Embryonic facial prominence (tissue), 1 donor: ENCODE results near the gene ARHGAP23.
"Not testable (repeated sequence)": the region's sequence is repeated elsewhere in the genome, so short reads cannot be mapped to it uniquely, and the experiment has no call there.

Source experiments
- DNase-seq: peaks from one replicate; pipeline ENCODE4 v3.0.0-alpha.2; 2016; ENCODE audit errors: extremely low spot score

ARHGAP23 gene

DNA sequence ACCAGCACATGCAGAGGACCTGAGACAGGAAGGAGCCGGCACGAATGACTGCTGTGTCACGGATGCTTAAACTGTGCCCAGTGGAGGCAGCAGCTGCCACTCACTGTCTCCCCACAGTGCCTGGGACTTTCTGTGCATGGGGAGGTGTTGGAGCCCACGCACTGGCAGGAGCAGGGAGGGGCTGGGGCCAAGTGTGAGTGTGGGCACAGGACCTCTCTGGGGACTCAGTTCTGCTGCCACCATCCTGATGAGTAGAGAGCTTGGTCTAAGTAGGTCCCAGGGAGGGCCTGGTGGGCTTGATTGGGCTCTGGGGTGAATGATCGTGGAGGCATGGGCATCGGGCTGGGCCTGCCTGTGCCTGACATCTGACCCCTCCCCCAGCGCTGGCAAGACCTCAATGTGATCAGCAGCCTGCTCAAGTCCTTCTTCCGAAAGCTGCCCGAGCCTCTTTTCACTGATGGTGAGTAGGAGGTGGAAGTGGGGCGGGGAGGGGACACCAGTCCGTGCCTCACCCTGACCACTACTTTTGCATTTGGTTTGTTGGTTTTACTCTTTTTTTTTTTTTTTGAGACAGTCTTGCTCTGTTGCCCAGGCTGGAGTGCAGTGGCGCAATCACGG is 57.5 kb downstream of the ARHGAP23 start:
- DNase-seq = not testable (repeated sequence)

DNA sequence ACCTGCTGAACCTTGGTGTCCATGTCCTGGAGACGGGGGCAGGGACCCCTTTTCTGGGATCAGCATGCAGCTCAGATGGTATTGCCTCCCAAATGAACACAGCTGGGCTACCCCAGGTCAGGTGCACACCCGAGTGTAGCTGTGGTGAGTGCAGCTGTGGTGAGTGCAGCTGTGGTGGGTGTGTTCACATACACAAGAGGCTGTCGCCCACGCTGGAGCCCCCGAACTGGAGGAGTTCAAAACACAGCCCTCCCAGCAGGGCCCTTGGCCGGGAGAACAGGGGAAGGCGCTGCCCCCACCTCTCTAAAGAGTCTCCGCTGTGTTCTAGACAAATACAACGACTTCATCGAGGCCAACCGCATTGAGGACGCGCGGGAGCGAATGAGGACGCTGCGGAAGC is 61.5 kb downstream of the ARHGAP23 start:
- DNase-seq = not testable (repeated sequence)

- not testable (repeated sequence) for DNase-seq
These were observed 63.2 kb downstream of the ARHGAP23 start for GRCh38 chr17:38491346-38492066.

DNA sequence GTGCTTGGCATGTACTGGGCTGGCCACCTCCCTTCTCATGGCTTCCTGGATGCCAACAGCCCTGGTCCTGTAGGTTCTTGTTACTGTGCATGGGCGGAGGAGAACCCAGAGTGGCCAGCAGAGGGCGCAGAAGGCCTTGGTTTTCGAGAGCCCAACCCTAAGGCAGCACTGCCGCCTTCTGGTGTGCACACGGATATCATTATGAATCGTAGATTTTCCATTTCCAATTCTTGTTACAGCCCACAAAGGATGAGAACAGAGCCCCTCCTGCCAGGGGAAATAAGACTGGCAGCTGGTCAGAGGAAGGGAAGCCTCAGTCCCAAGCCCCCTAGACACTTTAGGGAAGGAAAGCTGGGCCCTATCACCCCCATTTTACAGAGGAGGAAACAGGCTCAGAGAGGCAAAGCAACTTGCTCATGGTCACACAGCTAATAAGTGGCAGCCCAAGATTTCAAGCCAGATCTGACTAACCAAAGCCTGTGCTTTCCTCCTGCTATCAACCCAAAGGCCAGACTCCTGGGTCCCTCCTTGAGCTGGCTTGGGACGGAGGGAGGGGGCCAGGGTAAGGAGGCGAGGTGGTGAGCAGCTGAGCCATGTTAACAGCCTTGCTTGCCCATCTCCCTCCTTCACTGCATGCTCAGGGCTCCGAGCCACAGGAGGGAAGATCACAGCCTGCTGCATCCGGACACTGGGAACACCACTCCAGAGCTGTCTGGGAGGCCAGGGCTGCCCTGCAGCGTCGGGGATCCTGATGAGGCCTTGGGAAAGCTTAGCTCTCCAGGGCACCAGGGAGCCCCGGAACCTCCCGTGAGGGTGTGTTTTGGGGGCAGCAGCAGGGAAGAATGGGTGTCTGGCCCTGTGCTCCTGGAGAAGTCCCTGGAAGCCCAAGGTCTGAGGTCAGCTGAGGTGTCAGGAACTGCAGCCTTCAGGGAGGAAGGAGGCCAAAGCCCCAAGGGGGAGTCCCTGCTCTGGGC is 64.1 kb downstream of the ARHGAP23 start:
- DNase-seq = peak; percentile 66

DNA sequence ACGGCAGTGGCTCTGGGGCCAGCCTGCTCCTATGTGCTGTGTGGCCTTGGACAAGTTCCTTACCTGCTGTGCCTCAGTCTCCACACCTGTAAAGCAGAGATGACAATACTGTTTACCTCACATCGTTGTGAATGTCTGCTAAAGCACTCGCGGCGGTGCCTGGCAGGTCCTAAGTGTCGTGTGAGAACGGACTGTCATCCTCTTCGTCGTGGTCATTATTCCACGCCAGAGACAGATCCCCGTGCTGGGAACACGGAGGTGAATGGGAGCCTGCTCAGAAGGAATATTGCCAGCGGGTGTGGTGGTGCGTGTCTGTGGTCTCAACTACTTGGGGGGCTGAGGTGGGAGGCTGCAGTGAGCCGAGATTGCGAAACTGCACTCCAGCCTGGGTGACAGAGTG is 65.9 kb downstream of the ARHGAP23 start:
- not testable (repeated sequence) for DNase-seq

GRCh38 chr17:38497656-38498055 is 69.4 kb downstream of the ARHGAP23 start:
- not testable (repeated sequence) for DNase-seq

DNA sequence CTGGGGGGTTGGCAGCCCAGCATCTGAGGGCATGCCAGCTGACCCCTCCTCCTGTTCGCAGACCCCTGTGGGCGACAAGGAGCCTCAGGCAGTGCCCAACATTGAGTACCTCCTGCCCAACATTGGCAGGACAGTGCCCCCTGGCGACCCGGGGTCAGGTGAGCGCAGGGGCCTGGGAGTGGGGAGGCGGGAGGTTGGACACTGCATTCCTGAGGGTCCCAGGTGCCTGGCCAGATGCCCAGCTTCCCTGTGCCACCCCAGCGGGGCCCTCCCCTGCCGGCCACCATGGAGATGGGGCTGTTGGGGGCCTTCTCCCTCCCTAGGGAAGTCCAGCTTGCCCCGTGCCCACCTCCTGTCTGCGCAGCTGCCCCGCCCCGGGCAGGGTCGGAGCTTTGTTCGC is 70.1 kb downstream of the ARHGAP23 start:
- no peak for DNase-seq

GRCh38 chr17:38499230-38499629 is 71.0 kb downstream of the ARHGAP23 start:
- DNase-seq = not testable (repeated sequence)

- not testable (repeated sequence) for DNase-seq
These were observed 73.5 kb downstream of the ARHGAP23 start for GRCh38 chr17:38501718-38502117.

DNA sequence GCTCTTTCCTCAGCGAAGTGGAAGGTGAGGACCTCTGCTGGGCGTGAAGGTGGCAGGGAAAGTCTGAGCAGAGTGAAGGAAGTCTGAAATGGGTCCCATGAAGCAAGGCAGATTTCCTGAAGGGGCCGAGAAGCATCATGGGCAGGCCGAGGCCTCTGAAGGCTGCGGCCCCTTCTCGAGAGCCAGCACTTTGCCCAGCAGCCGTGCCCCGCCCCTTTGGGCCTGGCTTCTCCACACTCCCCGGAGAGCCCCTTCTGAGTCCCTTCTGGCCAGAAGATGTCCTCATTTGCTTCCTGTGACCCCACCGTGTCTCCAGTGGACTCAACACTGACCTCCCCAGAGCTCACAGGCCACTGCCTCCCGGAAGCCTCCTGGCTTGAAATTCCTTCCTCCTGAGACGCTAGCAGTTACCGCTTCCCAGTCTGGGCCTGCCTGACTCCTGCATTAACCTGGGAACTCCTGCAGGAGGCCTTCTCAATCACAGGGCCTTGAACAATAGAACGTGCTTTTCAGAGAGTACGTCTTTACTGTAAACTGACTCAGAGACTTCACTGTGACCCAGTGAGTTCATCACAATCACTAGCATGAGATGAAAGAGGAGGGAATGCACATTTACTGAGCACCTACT is 75.1 kb downstream of the ARHGAP23 start:
- DNase-seq = not testable (repeated sequence)

- no peak for DNase-seq
These were observed 76.0 kb downstream of the ARHGAP23 start for GRCh38 chr17:38504216-38504615.

- DNase-seq = no peak
These were observed 79.2 kb downstream of the ARHGAP23 start for GRCh38 chr17:38507436-38507835.

DNA sequence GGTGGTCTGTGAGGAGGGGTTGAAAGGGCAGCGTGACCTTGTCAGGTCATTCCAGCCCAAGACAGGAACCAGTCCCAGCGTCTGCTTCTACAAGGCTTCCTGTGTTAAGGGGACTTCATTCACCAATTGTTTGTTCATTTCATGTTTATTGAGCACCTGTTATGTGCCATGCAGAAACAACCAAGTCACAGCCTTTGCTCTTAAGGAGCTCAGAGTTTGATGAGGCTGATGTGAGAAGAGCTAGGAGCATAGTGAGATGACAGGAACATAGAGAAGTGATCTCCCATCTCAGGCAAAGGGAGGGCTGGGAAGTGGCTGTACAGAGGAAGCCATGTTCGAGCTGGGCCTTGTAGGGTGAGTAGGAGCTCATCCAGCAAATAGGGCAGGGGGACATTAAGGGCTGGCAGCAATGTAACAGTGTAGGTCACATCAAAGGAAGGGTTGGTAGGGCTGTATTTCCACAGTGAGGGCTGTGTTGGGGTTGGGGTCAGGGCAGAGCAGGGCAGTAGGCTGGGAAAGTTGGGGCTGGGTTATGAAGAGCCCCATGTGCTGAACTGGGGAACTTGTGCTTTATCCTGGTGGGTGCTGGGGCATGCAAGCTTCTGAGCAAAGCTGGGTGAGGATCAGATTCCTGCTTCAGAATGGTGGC is 79.8 kb downstream of the ARHGAP23 start:
- no peak for DNase-seq

- no peak for DNase-seq
These were observed 80.3 kb downstream of the ARHGAP23 start for GRCh38 chr17:38508570-38508950.

DNA sequence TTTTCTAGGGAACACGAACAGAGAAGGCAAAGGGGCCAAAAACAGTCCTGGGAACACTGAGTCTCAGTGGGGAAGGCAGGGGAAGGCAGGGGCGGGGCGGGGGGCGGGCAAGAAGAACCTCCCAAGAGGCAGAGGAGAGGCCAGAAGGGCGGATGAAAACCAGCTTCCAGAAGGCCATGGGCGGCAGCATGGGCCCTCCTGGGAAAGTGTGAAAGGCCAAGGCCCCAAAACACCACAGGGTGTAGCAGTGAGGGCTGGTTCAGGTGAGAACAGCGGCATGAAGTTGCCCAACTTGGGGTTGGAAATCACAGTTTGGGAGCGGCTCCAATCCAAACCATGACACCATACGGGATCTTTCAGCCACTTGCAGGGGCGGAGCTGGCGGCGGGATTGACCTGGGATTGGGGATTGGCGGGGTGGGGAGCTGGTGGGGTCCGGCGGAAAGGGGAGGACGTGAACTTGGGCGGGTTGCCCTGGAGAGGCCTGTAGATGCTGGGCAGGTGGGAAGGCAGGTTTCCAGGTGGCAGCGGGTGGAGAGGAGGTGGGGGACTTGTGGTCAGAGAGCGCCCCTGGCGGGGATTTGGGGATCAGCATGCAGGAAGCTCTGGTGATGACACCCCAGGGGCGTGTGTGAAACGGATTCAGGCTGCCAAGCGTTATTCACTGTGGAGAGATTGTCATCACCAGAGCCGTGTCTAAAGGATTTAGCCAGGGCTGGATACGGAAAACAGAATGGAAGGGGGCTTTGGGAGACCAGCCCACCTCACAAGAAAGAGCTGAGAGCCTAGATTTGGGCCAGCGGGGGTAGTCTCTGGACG is 80.9 kb downstream of the ARHGAP23 start:
- DNase-seq = peak; percentile 80

GRCh38 chr17:38509772-38510420 is 81.6 kb downstream of the ARHGAP23 start:
- DNase-seq = no peak

GRCh38 chr17:38510421-38511149 is 82.3 kb downstream of the ARHGAP23 start:
- no peak for DNase-seq

DNA sequence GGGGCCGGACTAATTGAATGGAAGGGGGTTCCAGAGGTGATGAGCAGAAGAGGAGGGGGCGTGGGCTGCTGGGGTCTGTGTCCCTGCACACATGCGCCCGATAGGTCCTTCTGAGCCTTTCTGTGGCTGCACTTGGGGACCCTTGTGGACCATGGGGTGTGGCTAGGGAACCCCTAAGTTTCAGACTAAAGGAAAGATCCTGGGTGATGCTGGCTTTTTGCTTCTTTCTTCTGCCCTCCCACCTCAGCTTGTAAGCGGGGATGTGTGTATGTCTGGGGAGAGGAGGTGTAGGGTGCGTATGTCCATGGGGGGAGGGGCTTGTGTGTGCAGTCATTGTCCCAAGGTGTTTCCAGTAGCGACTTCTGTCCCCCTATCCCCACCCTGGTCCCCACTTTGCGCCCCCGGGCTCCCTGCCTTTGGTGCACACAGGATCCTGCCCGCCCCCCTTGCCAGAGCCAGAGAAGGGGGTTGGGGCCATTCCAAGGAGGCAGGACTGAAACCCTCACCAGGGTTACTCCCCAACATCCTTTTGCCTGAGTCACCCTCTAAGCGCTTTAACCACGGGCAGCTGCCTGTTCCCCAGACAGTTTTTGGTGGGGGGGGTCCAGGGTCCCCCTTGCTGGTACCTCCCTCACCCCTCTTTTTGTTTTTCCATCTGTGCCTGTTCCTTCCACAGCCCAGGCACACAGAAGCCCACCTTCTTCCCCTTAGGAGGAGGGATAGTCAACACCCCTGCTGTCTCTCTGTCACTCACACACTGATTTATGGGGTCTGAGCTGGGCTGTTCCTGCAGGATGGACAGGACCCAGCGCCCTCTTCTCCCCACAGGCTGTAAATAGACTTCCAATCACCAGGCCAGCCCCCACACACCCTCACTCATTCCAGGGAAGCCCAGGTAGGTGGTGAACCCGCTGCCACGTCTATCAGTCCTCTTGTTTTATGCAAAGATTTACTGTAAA is 83.2 kb downstream of the ARHGAP23 start:
- DNase-seq = no peak
